Activated CD8-positive, alpha-beta memory T cell treated with anti-CD3 and anti-CD28 coated beads, Interleukin-2, amount 50 U/mL, for 48 hours (primary cell): ENCODE data around the gene VCX3A.
"Not testable (repeated sequence)": the region's sequence is repeated elsewhere in the genome, so short reads cannot be mapped to it uniquely, and the experiment has no call there.

Source experiments
- DNase-seq: peaks from one replicate; pipeline ENCODE4 v3.0.0-alpha.2; 2020

The VCX3A gene

DNA sequence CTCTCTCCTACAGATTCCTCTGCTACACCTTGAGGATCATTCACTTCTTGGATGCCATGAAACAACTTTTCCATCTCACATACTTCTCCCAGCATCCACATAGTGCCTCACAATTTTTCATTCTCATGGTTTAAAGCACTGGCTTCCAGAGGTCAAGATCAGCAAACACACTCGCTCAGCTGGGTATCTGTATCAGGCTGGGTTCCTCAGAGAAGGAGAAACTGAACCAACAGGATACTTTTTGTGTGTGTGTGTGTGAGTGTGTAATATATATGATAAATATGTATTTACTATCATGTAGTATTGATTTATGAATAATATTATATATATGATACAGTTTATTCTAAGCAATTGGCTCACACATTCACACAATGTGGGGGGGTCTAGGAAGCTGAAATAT lies at the start of gene VCX3A:
TSS of gene VCX3A (minus strand) at position 101 of the 400 bp plus-strand sequence. CDS start 621 bp downstream, outside the sequence.
- not testable (repeated sequence) for DNase-seq

DNA sequence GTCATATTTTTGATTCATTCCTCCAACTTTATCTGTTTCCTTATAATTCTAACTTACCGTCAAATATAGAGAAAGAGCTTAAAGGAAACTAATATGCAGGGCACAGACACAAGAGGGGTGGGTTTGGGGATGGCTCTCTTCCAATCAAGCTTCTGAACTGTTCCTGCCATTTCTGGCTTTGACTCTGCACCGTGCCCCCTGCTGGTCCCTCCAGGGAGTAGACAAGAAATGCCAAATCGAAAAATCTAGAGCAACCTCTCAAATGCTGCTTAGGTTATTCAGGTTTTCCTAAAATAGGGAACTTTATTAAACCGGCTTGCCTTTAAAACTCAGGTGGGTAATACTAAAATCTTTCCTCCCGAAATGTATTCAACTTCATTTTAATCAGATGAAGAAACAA lies 39.8 kb upstream of the VCX3A start:
- DNase-seq: no peak

DNA sequence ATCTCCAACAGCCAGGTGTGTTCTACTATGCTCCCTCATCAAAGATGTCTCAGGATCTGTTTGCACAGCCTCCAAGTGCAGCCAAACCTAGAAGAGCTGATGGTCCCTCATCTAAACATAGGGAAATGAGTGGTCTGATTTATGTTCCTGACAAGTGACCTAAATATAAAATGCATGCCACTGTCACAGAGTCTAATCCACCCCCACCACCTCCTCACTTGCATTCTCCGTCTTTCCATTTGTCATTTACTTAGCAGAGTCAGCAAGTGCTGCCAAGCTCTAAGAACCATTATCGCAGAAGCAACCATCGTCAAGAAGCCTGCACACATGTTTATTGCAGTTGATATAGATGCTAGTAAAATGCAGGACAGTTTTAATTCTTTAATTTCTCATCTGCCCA lies 33.1 kb upstream of the VCX3A start:
- DNase-seq: no peak

DNA sequence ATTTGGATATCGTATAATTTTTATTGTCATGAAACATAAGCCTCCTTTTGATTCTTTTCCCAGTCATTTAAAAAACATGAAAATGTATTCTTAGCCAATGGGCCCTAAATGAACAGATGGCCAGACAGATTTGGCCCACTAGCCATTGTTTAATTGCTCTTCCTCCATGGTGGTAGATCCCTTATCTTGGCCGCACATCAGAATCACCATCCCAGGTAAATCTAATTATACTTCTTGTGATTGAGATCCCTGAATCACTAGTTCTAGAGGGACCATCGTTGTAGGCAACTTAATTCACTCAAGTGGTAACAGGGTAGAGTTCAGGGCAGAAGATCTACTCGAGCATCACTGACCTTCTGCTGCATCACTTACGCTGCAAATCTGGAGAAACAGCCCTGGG lies 24.1 kb upstream of the VCX3A start:
- DNase-seq: no peak

DNA sequence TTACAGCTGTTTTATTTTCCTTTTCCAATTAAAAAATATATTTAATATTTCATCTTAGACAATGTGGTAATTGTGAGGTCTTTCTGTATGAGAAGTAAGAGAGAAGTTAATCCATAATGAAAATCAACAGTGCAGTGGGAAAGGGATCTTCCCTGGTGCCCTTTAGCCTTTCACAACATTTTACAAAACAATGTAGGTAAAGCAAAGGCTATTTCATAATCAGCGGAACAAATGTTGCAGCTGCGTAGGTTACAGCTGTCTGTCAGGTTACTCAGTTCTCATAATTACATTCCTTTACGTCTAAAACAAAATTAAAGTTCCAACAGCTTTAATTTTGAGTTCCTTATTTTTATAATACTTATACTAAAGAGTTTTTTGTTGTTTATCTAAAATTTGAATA lies 22.8 kb upstream of the VCX3A start:
- DNase-seq: no peak

DNA sequence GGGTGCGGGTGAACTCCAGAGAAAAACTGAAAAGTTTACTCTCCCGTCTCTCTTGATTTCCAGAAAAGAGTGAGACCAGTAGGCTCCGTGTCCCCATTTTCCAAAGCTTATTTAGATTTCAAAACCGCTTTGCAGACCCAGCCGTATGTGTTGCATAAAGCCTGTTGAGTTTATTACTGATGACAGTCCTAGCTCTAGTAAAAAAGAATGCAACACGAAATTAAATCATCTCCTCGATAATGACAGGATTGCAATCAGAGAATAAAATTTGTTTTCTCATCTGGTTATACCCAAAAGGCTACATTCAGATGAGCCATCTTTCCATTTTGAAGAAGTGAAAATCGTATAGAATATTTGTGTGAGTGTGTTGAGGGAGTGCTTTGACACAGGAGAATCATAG lies 16.1 kb upstream of the VCX3A start:
- no peak for DNase-seq

DNA sequence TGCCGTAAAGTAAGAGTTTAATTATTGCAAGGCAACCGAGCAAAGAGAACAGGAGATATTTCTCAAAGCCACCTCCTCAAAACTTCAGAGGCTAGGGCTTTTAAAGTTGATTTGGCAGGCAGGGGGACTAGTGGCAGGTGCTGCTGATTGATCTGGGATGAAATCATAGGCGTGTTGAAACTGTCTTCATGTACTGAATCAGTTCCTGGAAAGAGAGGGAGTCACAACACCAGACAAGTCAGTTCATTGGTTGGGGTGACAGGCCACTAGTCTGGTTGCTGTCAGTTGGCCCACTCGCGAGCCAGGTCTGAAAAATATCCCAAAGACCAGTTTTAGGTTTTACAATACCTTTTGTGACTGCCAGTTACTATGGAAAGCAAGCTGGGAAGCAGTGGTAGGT lies 10.8 kb upstream of the VCX3A start:
- no peak for DNase-seq

DNA sequence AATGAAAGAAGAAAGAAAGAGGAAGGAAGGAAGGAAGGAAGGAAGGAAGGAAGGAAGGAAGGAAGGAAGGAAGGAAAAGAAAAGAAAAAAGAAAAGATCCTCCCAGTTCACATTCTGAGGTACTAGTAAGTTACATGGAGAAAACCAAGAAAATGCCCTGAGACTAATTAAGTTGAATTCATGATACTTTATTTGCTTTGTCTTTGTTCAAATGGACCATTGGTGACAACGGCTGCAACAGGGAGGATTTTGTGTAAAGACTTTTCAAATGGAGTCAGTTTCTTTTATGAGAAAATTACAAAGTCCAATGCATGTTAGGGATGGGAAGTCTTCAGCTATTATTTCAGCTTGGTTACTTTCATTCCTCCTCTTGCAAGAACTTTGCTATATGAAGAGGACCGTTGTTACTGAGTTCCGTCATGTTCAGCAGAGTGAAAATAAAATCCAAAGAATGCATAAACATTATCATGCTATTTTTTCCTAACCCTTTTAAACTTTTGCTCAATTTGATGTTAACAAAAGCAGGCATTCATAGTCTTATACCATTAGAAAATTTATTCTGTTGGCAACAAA lies 8.3 kb downstream of the VCX3A start:
- DNase-seq: no peak

DNA sequence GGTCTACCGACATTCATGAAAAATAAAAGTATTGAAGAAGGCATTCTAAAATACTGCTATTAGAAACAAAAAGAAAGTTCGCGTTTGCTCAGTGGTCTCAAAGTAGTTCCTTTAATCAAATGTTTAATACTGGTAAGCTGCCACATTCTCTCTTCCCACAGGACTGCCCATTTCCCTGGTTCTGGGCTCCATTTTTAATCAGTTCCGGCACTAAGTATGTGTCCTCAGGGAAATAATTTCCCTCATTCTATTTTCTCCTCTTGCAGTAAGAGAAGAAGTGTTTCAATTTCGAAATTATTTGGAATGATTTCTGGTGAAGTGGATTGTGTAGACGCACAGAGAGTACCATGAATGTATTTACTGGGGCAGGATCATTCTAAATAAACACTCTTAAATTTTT lies 17.5 kb downstream of the VCX3A start:
- no peak for DNase-seq

DNA sequence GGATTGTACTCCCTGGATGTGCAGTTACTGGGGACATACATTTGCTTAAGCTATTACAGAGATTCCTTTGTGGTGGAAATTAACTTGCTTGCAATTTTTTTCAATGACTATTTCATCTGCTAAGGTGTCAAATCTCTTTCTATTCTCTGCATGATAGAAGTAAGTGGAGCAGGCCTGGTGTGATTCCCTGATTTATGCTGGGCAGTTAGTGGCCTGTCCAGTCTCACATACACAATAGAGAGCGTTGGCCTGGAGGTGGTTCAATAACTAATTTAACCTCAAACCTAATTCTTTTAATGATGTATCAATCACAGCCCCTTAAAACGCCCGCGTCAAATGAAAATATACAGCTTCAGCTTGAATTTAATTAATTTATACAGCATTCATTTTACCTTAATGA lies 28.5 kb downstream of the VCX3A start:
- DNase-seq: no peak

DNA sequence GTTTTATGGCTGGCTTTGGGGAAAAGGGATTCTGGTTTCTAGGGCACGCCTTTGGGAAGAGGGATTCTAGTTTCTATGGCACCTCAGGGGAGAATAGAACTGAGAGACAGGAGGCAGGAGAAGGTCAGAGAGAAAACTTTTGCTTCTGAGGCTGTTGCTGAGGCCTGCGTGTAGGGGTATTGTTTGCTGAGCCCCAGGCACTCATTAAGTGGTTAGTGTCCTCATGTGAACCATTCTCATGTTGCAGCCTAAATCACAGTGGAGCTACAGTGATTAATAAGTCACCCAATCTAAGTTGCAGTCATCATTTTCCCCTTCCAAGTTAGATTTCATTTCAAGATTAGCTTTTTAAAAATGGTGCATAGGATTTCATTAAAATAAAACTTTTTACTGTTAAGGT lies 29.0 kb downstream of the VCX3A start:
- no peak for DNase-seq

DNA sequence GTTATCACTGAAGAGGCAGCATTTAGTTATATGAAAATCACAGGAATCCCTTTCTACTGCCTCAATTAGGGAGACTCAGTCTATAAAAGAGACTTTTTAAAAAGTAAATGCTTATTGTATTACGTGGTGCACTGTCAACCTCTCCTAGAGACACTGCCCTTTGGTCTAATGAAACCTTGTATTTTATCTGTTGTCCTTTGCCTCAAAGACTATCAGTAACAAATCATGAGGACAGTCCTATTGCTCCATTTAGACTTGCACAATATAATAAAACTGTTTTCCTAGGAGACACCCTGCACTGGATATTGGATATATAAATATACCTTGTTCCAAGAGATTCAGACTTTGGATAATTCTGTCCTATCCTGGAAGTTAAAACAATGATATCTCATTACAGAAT lies 34.2 kb downstream of the VCX3A start:
- DNase-seq: no peak

DNA sequence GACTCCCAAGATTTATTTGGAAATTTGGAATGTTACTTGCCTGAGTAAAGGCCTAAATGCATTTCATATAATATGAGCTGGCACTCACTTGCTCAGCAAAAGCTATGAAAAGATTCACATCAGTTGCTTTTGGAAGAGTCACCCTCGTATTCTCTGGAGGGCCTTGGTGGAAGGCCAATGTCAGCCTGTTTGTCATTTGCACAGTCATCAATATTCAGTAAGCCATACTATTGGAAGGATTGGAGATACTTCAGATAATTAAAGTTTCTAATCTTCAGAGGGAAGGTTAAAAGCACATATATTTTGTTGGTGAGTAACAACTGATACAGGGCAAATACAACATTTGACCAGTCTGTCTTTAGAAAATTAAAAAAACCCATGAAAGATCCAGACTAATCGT lies 36.6 kb downstream of the VCX3A start:
- no peak for DNase-seq
